ENCODE measurements around the gene LAMA5.

DNA sequence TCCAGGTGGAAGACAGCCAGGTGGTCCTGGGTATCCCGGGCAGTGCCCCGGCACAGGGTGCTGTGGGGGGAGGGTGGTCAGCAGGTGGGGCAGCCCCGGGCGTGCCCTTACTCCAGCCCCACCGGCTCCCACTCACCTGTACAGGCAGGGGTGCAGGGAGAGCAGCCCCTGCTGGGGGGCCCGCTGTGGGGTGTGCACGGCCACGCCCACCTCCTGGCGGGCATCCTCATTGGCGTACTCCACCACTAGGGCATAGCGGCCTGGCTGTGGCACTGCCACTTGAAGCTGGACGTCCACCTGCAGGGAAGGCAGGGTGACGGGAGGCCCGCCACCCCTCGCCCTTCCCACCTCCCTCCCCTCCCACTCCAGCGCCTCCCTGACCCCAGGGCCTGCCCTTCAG, 34.7 kb downstream of the LAMA5 start:
- no peak for TF ChIP-seq ZBTB7A (IDR thresholded peaks at IDR 0.05; ENCODE audit: low read depth)
- TF ChIP-seq YY1 (IDR thresholded peaks at IDR 0.05; ENCODE audit: low read depth) = no peak
- no peak for TF ChIP-seq EP300 (IDR thresholded peaks at IDR 0.05; ENCODE audit: borderline replicate concordance)
- TF ChIP-seq, protein P1, sequence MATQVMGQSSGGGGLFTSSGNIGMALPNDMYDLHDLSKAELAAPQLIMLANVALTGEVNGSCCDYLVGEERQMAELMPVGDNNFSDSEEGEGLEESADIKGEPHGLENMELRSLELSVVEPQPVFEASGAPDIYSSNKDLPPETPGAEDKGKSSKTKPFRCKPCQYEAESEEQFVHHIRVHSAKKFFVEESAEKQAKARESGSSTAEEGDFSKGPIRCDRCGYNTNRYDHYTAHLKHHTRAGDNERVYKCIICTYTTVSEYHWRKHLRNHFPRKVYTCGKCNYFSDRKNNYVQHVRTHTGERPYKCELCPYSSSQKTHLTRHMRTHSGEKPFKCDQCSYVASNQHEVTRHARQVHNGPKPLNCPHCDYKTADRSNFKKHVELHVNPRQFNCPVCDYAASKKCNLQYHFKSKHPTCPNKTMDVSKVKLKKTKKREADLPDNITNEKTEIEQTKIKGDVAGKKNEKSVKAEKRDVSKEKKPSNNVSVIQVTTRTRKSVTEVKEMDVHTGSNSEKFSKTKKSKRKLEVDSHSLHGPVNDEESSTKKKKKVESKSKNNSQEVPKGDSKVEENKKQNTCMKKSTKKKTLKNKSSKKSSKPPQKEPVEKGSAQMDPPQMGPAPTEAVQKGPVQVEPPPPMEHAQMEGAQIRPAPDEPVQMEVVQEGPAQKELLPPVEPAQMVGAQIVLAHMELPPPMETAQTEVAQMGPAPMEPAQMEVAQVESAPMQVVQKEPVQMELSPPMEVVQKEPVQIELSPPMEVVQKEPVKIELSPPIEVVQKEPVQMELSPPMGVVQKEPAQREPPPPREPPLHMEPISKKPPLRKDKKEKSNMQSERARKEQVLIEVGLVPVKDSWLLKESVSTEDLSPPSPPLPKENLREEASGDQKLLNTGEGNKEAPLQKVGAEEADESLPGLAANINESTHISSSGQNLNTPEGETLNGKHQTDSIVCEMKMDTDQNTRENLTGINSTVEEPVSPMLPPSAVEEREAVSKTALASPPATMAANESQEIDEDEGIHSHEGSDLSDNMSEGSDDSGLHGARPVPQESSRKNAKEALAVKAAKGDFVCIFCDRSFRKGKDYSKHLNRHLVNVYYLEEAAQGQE (IDR thresholded peaks at IDR 0.05; ENCODE audit: low read depth) = no peak
